Mammary epithelial cell (primary cell): Measurements from ENCODE around the gene VPS45.
"Not testable (repeated sequence)": the region's sequence is repeated elsewhere in the genome, so short reads cannot be mapped to it uniquely, and the experiment has no call there.

ENCODE experiments used
- CTCF ChIP-seq, 2 donors: IDR thresholded peaks in 1 of 2; conservative IDR thresholded peaks in 1 of 2; 2 replicates each; pipeline ENCODE4 v1.5.1; 2011 to 2012; ENCODE audit warnings: inconsistent platforms in 2 of 2, low read length in 2 of 2, mild to moderate bottlenecking in 2 of 2, control low read depth in 1 of 2, low read depth in 1 of 2; ENCODE audit not compliant: insufficient read depth in 1 of 2; ENCODE audit errors: extremely low read depth in 1 of 2
- EZH2 ChIP-seq: IDR thresholded peaks from 2 replicates; pipeline ENCODE4 v1.6.1; 2012; ENCODE audit warnings: low read length, inconsistent platforms, borderline replicate concordance

GRCh38 chr1:150186438-150186788 lies 118.8 kb downstream of the VPS45 start:
- not testable (repeated sequence) for TF ChIP-seq CTCF (conservative IDR thresholded peaks at IDR 0.05 in 1 of 2, IDR thresholded peaks at IDR 0.05 in 1 of 2; ENCODE audit: extremely low read depth in 1 of 2, insufficient read depth in 1 of 2, low read depth in 1 of 2, low read length in 2 of 2); EZH2
